GM12878 (cell line): Measurements from ENCODE around the gene OR7A17. TPM values are rescaled to one million over a fixed set of nuclear protein-coding genes. Genes with fewer than 3 reads are reported as not detected.

Experiments used
- ATAC-seq: fragments of 200-7000 bp; cut with Tn5 transposase; 3 replicates; pipeline ENCODE4 v1.9.1; 2020; ENCODE audit warnings: mild to moderate bottlenecking, moderate library complexity
- BruUV-seq: library from RNA; stranded (reverse); fragments of 400-500 nt; replicated peaks from 2 replicates; lab custom pipeline; 2021; lab: Mats Ljungman, UMichigan
- CTCF ChIA-PET: fragments of 300-600 bp; sonication (Branson Sonifier 250); formaldehyde crosslinking; extraction: SDS; loops from one replicate; lab custom pipeline; 2021; ENCODE audit warnings: inconsistent platforms; lab: Yijun Ruan, JAX
- POLR2A ChIA-PET: fragments of 350-600 bp; formaldehyde crosslinking; extraction: SDS; loops from one replicate; lab custom pipeline; 2021; ENCODE audit warnings: inconsistent platforms; lab: Charles Lee
- RAD21 ChIA-PET: fragments of 300-600 bp; sonication (Branson Sonifier 250); formaldehyde crosslinking; loops from one replicate; lab custom pipeline; 2023; ENCODE audit warnings: antibody characterized with exemption; ENCODE audit not compliant: unreplicated experiment; lab: Charles Lee
- SMC1A ChIA-PET: fragments of 300-600 bp; sonication (Branson Sonifier 250); formaldehyde crosslinking; loops from one replicate; lab custom pipeline; 2023; ENCODE audit not compliant: unreplicated experiment, uncharacterized antibody; lab: Charles Lee
- DNase-seq: peaks from one replicate; pipeline ENCODE4 v3.0.0-alpha.2; 2011; ENCODE audit warnings: low read depth, low spot score
- FAIRE-seq: peaks from 3 replicates; lab custom pipeline; 2011; peaks lifted over from hg19 to GRCh38; lab: Jason Lieb, UNC
- H2AFZ ChIP-seq: 2 replicates; pipeline ENCODE4 v1.6.0; 2011; ENCODE audit warnings: low read depth, low read length, control low read depth; ENCODE audit not compliant: control insufficient read depth
- H3K27ac ChIP-seq: 2 replicates; pipeline ENCODE4 v1.5.1; 2011; ENCODE audit warnings: control low read depth; ENCODE audit not compliant: control insufficient read depth, insufficient read depth
- H3K27me3 ChIP-seq, 2 experiments: replicated peaks in 1 of 2; 2 replicates each; pipeline versions ENCODE4 v1.6.0 to v1.6.1; 2011; ENCODE audit warnings: low read length in 1 of 2; ENCODE audit not compliant: control insufficient read depth in 2 of 2, insufficient read depth in 2 of 2
- H3K36me3 ChIP-seq, 2 experiments: 2 replicates each; pipeline ENCODE4 v1.5.1; 2011; ENCODE audit warnings: low read length in 1 of 2; ENCODE audit not compliant: control insufficient read depth in 2 of 2, insufficient read depth in 2 of 2
- H3K4me1 ChIP-seq: 2 replicates; pipeline ENCODE4 v1.6.1; 2011; ENCODE audit warnings: mild to moderate bottlenecking, low read length, moderate library complexity, mixed read lengths; ENCODE audit not compliant: control insufficient read depth, insufficient read depth
- H3K4me2 ChIP-seq: 2 replicates; pipeline ENCODE4 v1.6.0; 2011; ENCODE audit warnings: control low read depth; ENCODE audit not compliant: control insufficient read depth, insufficient read depth
- H3K4me3 ChIP-seq: fragments of 200-600 bp; sonication (generic); 2 replicates; pipeline ENCODE4 v1.5.1; 2016
- H3K79me2 ChIP-seq: 2 replicates; pipeline ENCODE4 v1.6.0; 2011; ENCODE audit warnings: low read length; ENCODE audit not compliant: control insufficient read depth, insufficient read depth
- H3K9ac ChIP-seq: 2 replicates; pipeline ENCODE4 v1.8.0; 2011; ENCODE audit warnings: low read length, control low read depth, mixed read lengths; ENCODE audit not compliant: control insufficient read depth, insufficient read depth
- H3K9me3 ChIP-seq: replicated peaks from 3 replicates; pipeline ENCODE4 v1.5.1; 2011; ENCODE audit warnings: mild to moderate bottlenecking, low read length; ENCODE audit not compliant: control insufficient read depth, insufficient read depth
- H4K20me1 ChIP-seq: 2 replicates; pipeline ENCODE4 v1.6.0; 2011; ENCODE audit not compliant: control insufficient read depth, insufficient read depth
- ETV6 ChIP-seq, 2 experiments: fragments of 450-650 bp in 1 of 2; IDR thresholded peaks in 1 of 2; conservative IDR thresholded peaks in 1 of 2; 2 replicates each; pipeline ENCODE4 v1.6.1; 2014; ENCODE audit warnings: antibody characterized with exemption in 1 of 2, borderline replicate concordance in 1 of 2, low read depth in 1 of 2, mild to moderate bottlenecking in 1 of 2, moderate library complexity in 1 of 2
- FOS ChIP-seq: IDR thresholded peaks from 3 replicates; pipeline ENCODE4 v1.6.1; 2011; ENCODE audit warnings: borderline replicate concordance; ENCODE audit not compliant: insufficient read length; ENCODE audit errors: extremely low read depth
- GATAD2B ChIP-seq: fragments of 450-650 bp; conservative IDR thresholded peaks from 2 replicates; pipeline ENCODE4 v1.6.1; 2017; ENCODE audit warnings: low read depth, mild to moderate bottlenecking, moderate library complexity
- LARP7 ChIP-seq: fragments of 450-650 bp; IDR thresholded peaks from 2 replicates; pipeline ENCODE4 v1.6.1; 2017; ENCODE audit warnings: mild to moderate bottlenecking
- NFYA ChIP-seq: IDR thresholded peaks from 2 replicates; pipeline ENCODE4 v1.6.1; 2011; ENCODE audit warnings: low read depth, mild to moderate bottlenecking, low read length, improper control_type of control experiment, borderline replicate concordance
- SMARCA5 ChIP-seq: fragments of 450-650 bp; IDR thresholded peaks from 2 replicates; pipeline ENCODE4 v1.6.1; 2017; ENCODE audit warnings: mild to moderate bottlenecking
- SREBF1 ChIP-seq: IDR thresholded peaks from 2 replicates; pipeline ENCODE4 v1.6.1; 2012; ENCODE audit warnings: mild to moderate bottlenecking, low read length
- SRF ChIP-seq, 2 experiments: IDR thresholded peaks; 2 replicates each; pipeline ENCODE4 v1.6.1; 2011; ENCODE audit warnings: low read depth in 2 of 2, low read length in 2 of 2, mild to moderate bottlenecking in 1 of 2, moderate library complexity in 1 of 2
- STAT1 ChIP-seq: fragments of 450-650 bp; conservative IDR thresholded peaks from 2 replicates; pipeline ENCODE4 v1.6.1; 2014; ENCODE audit warnings: antibody characterized with exemption, mild to moderate bottlenecking
- TCF3 ChIP-seq: IDR thresholded peaks from 2 replicates; pipeline ENCODE4 v1.6.1; 2012; ENCODE audit warnings: low read depth, mild to moderate bottlenecking, low read length, borderline replicate concordance; ENCODE audit not compliant: insufficient read depth
- ZNF687 ChIP-seq: fragments of 450-650 bp; IDR thresholded peaks from 2 replicates; pipeline ENCODE4 v1.6.1; 2017; ENCODE audit warnings: mild to moderate bottlenecking, moderate library complexity
- WGBS: methylation state at CpG from one replicate; pipeline ENCODE4 v1.1.6; 2016; ENCODE audit warnings: low lambda C conversion rate; ENCODE audit not compliant: insufficient replicate concordance, insufficient coverage; ENCODE audit errors: missing lambda C conversion rate; 5-methylcytosine and 5-hydroxymethylcytosine counted together
- in situ Hi-C: fragments of 300-500 bp; cut with MboI; formaldehyde crosslinking; loops from 9 replicates; pipeline ENCODE4 v1.14.3; 2018; ENCODE audit warnings: mixed read lengths
- intact Hi-C: fragments of 100-400 bp; cut with micrococcal nuclease; formaldehyde crosslinking; loops from one replicate; pipeline ENCODE4 v1.14.2; 2022; ENCODE audit not compliant: unreplicated experiment
- polyA plus RNA-seq, 11 experiments: library from polyadenylated mRNA; depleted of rRNA in 4 of 11; unstranded in 6 of 11; stranded (reverse) in 5 of 11; fragments of >200 nt; fragmentation: Nextera tagmentation in 4 of 11; fragmentation: Illumina TruSeq in 1 of 11; extraction: Ambion mirVana in 4 of 11; extraction: Trizol in 1 of 11; gene quantifications; 1 replicate in 1 of 11; 2 replicates in 10 of 11; pipeline versions ENCODE4 v1.2.1 to v1.2.3, GENCODE V29; 2011 to 2016; ENCODE audit warnings: inconsistent platforms in 2 of 11, missing spikeins in 2 of 11, low read depth in 1 of 11
- total RNA-seq, 4 experiments: library from RNA; depleted of rRNA in 3 of 4; stranded (reverse); fragments of >200 nt in 3 of 4; fragmentation: Illumina TruSeq in 1 of 4; extraction: Trizol in 1 of 4; gene quantifications; 2 replicates each; pipeline versions ENCODE4 v1.2.1 to v1.2.3, GENCODE V29; 2013 to 2021

Gene OR7A17
- total and polyA plus RNA-seq, 10 of the 15 experiments (the other 5 are each of a cell fraction or from before 2014, with no cell fraction given): not detected

GRCh38 chr19:14835011-14835410 lies 50.9 kb downstream of the OR7A17 start, which contains the start of the genes OR7A5 and OR7C1:
OR7A5 (minus strand) TSS chr19:14835185; CDS start chr19:14828241, 6,944 bp downstream.
OR7C1 (minus strand) TSS chr19:14835185; CDS start chr19:14800136, 35,049 bp downstream.
- H3K79me2 ChIP-seq: no peaks in the 10 kb centered on the region
- no peaks in the 10 kb centered on the region for H3K4me1 ChIP-seq
- H3K27ac ChIP-seq: no peak within 1 kb of the TSS
- no peaks in the 10 kb centered on the region for H3K9me3 ChIP-seq
- ChIA-PET SMC1A (no interaction called here), POLR2A (interaction anchor here (0.6 kb wide), 1 partner anchor 58 kb away, joined by 4 read pairs; no protein-coding TSS in a partner anchor), CTCF (no interaction called here), RAD21 (no interaction called here)
- no peak within 1 kb of the TSS for H3K4me3 ChIP-seq
- ATAC-seq (no peak), FAIRE-seq (no peak), DNase-seq (no peak)
- TF ChIP-seq SREBF1 (no peak), SRF (IDR thresholded peaks at IDR 0.05; ENCODE audit: low read depth in 2 of 2, low read length in 2 of 2) (no peak), NFYA (no peak), LARP7 (no peak), ZNF687 (no peak), GATAD2B (no peak), ETV6 (conservative IDR thresholded peaks at IDR 0.05 in 1 of 2, IDR thresholded peaks at IDR 0.05 in 1 of 2; ENCODE audit: borderline replicate concordance in 1 of 2, low read depth in 1 of 2) (no peak), SMARCA5 (no peak), STAT1 (no peak), TCF3 (no peak), FOS (no peak)
- no TSS peak for BruUV-seq
- H2AFZ ChIP-seq: no peak within 1 kb of the TSS
- in situ Hi-C loops (no loop called here), intact Hi-C loops (no loop called here)
- H3K36me3 ChIP-seq: no peaks in the 10 kb centered on the region
- WGBS: 42% methylated on average over 1 of the region's 1 CpG
- no peak within 1 kb of the TSS for H3K9ac ChIP-seq
- H3K27me3 ChIP-seq: no peaks in the 10 kb centered on the region; a peak in 1 of 4 replicates
- H4K20me1 ChIP-seq: no peaks in the 10 kb centered on the region
- H3K4me2 ChIP-seq: no peak within 1 kb of the TSS
